GM18858 (cell line): Measurements from ENCODE around the gene PFKM.
A peak's percentile ranks its signal among the peaks of the same experiment; 100 is the strongest.

Source experiments
- ATAC-seq: cut with Tn5 transposase; IDR thresholded peaks from one replicate; pipeline ENCODE4 v1.9.1; 2021; ENCODE audit not compliant: unreplicated experiment

The PFKM gene

DNA sequence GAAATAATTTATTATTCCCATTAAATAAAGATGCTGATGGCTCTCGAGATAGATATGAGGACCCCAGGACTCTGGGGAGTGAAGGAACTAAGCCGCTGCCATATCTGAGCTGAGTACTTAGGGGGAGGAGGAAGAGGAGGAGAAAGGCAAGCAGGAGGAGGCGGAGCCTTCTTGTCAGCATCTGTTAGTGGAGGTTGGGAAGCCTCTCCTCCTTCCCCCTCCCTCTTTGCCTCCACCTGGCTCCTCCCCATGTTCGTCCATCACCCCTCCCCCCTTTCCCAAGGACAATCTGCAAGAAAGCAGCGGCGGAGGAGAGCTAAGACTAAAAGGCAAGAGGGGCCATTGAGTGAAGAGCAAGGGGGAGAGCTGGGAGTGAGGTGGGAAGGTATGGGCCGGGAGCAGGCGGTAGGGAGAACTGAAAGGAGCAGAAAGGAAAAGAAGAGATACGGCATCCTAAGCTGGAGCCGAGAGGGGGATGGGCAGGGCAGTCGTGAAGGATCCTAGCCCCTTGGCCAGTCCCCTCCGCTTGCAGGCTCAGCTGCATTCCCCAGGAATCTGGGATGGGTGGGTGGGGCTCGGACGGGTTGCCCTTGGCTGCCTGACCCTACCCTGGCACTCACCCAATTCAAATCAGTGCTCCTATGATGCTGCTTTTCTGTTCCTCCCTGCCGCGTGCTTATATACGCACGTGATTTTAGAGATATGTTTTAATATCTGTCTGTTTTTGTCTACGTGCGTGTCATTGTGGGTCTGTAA lies at the start of gene PFKM:
TSS of gene PFKM (plus strand) at position 287 of the 756 bp plus-strand sequence. CDS start 3,411 bp downstream, outside the sequence.
- ATAC-seq, result peak; percentile 99

DNA sequence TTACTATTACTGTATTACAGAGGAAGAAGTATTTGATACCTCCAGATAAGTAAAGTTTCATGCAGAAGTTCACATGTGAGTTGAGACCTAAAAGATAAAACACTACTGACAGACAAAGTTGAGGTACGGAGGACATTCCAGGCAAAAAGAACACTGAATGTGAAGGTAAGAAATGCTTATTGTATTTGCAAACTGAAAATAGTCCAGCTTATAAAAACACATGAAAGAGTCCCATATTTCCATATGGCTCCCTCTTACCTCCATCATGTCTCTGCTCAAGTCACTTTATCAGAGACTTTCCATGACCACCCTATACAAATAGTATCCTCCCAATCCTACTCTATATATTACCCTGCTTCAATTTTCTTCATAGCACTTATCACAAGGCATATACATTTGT lies 49.1 kb upstream of the PFKM start:
- no peak for ATAC-seq

DNA sequence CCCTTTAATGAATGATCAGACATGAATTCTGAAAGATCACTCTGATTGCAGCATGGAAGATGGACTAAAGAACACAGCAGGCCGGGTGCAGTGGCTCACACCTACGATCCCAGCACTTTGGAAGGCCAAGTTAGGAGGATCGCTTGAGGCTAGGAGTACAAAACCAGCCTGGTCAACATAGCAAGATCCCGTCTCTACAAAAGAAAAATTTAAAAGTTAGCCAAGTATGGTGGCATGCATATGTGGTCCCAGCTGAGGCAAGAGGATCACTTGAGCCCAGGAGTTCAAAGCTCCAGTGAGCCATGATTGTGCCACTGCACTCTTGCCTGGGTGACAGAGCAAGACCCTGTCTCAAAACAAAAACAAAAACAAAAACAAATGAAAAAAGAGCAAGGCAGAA lies 48.4 kb upstream of the PFKM start:
- no peak for ATAC-seq

DNA sequence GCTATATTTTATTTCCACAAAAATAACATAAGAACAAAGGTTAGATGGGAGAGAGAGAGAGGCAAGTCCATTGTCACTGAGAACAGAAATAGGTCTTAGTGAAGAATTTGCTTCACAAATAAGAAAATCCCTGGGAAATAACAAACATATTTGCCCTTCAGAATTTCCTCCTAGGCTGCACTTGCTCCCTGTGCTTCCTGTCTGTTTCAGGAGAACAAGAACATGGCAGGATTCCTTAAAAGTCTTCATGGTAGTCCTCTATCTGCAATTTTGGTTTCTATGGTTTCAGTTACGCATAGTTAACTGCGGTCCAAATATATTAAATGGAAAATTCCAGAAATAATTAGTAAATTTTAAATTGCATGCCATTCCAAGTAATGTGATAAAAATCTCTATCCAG lies 47.4 kb upstream of the PFKM start:
- ATAC-seq, result no peak

DNA sequence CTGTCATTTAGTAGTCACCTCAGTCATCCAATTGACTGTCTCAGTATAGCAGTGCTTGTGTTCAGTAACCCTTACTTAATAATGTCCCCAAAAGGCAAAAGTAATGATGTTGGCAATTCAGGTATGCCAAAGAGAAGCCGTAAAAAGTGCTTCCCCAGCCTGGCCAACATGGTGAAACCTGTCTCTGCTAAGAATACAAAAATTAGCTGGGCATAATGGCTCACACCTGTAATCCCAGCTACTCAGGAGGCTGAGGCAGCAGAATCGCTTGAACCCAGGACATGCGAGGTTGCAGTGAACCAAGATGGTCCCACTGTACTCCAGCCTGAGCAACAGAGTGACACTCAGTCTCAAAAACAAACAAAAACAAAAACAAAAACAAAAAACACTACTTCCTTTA lies 46.9 kb upstream of the PFKM start:
- ATAC-seq, result no peak

DNA sequence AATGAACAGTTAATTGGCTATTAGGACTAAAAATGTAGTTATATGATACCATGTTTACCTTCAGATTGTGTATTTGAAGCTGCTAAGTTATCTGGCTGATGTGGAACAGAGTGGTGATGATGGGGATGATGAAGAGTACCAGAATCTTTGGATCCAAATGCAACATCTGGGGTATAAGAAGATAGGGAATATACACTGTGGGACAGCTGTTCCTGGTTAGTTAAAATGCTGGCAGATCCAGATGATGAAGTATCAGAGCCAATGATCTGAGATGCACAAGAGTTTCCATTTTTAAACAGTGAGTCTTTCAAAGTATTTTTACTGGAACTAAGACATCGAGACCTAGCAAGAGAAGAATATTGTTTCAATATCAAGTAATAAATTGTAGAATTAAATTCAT lies 44.9 kb upstream of the PFKM start:
- no peak for ATAC-seq

DNA sequence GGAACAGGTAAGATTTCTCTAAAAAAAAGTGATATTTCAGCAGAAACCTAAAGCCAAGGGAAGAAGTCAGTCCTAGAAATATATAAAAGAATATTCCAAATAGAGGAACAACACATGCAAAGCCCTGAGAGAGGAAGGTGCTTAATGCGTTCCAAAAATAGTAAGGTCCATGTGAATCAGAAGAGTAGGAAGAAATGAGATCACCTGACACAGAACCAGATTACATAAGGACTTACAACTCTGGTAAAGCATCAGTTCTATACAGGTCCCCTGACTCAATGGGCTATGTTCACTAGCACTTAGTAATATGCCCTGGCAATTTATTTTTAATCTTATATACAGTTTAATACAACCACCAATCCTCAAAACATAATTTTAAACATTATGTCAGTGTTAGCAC lies 43.3 kb upstream of the PFKM start:
- ATAC-seq, result no peak

DNA sequence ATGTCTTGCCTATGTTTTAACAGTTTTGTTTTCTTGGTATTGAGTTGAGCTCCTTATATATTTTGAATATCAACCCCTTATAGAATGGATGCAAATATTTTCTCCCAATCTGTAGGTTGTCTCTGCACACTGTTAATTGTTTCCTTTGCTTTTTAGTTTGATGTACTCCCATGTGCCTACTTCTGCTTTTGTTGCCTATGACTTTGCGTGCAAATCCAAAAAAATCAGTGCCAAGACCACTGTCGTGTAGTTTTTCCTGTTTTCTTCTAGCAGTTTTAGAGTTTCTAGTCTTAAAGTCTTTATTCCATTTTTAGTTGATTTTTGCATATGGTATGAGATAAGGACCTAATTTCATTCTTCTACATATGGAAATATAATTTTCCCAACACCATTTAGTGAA lies 42.1 kb upstream of the PFKM start:
- ATAC-seq, result no peak

DNA sequence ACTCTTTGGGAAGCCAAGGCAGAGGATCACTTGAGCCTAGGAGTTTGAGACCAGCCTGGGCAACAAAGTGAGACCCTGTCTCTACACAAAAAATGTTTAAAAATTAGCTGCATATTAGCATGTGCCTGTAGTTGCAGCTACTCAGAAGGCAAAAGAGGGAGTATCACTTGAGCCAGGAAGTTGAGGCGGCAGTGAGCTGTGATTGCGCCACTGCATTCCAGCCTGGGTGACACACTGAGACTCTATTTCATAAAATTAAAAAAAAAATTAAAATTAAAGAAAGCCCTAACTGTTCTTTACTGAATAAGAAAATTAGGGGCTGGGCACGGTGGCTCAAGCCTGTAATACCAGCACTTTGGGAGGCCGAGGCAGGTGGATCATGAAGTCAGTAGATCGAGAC lies 40.3 kb upstream of the PFKM start:
- no peak for ATAC-seq

DNA sequence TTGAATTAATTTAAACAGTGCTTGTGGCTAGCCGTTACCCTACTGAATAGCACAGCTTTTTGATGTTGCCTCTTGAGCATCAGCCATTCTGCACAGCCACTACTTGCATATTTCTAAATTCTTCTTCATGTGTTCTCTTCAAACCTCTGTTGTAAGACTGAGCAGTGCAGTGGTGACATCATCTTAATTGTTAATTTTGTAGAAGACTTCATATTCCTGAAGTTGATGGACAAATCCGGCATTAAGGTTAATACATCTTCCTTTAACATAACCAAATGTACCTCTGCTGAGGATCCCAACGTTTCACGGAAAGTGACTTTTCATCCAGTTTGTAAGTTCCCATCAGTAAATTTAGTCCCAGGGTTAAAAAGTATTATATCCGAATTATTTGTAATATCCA lies 38.9 kb upstream of the PFKM start:
- no peak for ATAC-seq

DNA sequence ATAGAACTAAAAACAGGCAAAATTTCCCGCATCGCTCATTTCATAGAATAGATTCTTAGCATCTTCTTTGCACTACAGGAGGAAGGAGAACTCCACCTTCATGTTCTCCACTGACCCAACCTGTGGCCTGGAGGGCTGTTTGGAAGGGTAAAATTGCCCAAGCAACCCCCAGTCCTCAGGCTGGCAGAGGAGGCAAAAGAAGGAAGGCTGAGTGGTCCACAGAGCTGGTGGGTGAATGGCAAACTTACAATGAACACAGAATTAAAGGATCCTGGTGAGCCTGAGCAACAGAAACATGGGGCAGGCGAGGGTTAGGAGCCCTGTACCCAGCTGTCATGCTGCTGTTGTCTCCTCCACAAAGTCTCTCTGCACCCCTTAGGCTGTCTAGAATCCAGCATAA lies 38.3 kb upstream of the PFKM start:
- no peak for ATAC-seq

DNA sequence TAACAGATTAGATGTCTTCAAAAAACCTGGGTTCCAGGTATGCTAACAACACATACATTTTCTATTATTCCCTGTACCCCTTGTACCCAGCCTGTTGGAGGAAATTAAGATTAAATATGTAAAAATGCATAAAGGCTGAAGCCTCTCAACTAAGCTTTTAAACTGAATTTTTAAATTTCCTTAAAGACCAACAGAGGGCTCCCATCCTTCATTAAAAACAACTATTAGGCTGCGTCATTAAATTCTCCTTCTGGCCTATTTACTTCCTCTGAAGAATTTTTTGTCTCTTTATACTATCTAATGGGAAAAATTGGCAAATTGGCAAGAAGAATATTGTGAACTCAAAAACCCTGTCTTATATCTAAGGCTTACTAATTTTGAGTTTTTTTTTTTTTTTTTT lies 35.1 kb upstream of the PFKM start:
- ATAC-seq, result no peak

DNA sequence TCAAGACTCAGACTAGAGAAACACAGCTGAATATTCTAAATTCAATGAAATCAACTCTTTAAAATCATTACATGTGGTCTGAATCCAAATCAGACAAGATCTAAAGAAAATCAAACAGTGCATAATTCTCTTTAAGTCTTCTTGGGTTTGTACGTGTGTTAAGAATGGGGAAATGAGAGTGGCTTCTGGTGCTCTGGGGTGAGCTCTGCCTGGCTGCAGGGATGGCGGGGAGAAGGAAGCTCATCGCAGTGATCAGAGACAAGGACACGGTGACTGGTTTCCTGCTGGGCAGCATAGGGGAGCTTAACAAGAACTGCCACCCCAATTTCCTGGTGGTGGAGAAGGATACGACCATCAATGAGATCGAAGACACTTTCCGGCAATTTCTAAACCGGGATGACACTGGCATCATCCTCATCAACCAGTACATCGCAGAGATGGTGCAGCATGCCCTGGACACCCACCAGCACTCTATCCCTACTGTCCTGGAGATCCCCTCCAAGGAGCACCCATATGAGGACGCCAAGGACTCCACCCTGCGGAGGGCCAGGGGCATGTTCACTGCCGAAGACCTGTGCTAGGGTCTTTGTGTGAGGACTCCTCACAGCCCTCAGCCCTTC lies 34.2 kb upstream of the PFKM start:
- ATAC-seq, result no peak

DNA sequence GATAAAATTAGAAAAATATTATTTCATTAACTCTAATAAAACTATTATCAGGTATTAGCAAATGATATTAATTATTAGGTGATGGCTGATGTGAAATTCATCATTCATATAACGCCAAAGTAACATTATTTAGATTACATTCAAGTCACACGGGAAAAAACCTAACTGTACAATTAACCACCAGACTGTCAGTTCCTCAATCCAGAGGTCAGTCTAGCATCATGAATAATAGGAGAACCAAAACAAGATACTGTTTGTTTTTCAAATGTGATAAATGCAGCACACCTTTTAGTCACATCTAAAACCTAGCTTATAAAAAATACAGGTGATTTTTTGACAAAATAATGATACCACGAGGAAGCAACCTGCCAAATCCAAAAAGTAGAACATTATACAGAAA lies 32.8 kb upstream of the PFKM start:
- ATAC-seq, result no peak

DNA sequence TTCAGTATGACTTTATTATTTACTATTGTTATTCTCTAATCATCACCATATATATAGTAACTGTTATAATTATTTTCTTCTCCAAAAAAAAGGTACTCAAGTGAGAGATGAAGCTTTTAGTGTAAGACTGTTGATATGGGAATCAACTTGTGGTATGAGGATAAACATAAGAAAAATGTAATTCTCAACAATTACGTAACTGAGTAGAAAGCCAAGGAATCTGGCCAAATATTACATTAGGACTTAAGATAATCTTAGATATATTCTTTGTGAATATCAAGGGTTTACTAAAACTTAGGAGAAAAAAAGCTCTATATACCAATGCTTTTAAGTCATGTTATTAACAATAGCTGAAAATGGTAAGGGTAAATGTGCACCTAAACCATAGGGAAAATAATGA lies 26.6 kb upstream of the PFKM start:
- no peak for ATAC-seq

DNA sequence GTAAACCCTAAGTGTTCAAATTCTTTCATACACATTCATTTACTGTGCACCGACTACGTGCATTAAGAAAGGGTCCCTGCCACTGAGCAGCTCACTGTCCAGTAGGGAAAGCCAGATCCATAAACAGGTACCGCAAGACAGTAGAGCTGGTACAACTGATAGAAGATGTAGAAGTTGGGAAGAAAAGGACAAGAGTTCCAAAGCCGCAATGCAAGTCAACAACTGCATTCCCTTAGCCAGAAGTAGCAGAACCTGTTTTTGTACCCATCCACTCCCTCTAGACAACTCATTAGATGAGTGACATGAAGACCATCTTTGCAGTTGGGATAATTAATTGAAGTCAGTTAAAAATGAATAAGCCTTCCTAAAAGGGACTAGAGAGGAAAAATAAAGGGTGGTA lies 14.6 kb upstream of the PFKM start:
- ATAC-seq, result no peak

DNA sequence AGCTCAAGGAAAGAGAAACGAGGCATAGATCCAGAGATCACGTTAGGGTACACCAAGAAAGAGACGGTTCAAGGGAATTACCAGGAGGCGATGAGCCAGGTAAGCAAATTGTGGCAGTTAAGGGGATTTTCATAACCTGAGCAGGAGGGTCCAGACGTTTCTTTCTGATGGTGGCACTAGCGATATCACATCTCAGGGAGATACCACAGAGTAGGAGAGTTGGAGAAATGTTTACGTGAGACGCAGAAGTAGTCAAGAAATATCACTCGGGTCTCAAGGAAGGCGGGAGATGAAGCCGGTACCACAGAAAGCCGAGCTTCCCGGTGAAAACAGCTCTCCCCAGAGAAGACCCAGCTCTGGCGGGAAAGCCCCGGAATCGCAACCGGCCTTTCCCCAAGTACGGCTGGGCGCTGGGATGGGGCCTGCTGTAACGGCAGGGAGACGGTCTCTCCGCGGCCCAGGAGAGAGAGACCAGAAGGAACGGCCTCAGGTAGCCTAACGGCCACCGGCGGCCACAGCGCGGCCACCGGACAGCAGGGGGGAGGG lies 13.8 kb upstream of the PFKM start:
- peak; percentile 17 for ATAC-seq

DNA sequence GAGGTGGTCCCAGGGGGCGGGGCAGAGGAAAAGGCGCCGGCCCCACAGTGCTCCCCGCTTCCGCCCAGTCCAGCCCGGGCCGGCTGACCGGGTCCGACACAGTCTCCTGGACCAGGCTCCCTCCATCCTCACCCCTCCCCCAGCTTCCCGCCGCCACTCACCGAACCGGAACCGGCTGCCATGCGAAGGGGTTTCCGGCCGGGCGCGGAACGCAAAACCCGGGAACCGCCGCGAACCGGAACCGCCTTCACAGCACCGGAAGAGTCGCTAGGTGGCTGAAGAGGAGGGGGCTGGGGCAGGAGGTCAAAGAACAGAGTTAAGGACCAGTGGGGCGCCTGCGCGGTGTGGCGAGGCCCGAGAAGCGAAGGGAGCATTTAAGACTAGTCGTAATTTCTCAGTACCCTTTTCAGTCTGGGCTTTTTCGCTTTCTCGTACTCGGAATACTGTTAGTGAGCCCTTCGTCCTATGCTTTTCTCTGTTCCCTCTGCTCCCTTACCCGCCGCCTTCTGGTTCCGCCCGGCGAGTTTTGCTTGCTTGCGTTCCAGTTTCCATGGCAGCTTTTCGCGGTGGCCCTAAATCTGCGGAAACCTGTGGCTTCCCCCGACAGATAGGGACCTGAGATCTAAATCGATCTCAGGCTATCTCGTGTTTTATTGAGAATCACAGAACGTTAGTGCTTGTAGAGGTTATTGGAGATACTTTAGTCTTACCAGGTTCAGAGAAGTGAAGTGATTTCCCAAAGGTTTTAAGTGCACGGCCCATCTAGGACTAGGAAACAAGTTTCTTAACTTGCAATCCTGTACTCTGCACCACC lies 13.1 kb upstream of the PFKM start, which contains the start of gene SENP1:
TSS of gene SENP1 (minus strand) at position 213 of the 814 bp plus-strand sequence. CDS start 4,607 bp downstream, outside the sequence.
- ATAC-seq, result peak; percentile 38

DNA sequence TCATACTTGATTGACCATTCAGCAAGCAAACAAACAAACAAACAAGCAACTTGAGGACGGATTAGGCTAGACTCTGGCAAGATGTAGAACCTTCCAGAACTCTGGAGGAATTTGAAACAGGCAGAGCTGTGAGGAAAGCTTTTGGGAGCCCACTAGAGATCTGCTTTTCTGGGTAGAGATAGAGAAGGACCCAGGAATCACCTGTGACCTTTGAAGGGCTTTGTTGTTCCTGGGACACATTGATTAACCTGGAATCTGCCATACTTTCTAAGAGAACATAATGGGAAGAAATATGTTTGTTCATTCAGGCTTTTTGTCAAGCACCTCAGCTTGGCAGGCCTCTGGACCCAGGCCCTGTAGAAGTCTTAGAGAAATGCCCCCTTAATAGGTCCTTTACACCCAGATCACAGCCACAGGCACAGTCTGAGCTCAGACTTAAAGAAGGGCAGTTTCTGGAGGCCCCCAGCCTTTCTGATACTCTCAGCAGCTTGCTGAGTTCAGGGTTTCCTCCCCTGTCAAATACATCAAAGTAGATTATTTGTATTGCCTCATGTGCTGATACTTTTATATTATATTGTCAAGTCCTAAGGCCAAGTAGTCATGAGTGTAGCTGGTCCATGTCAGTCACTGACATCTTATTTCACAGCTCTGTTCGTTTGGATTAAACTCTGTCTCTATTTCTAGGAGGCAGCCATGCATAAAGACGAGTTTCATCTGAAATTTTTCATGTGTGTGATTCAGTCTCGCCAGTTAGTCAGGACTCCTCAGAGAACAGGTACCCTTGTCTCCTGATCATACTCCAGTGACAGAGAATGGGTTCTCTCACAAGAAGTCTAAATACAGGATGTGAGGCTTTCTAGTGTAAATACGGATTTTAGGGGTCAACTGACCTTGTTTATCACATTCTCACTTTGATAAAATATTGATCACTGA lies 12.2 kb upstream of the PFKM start:
- no peak for ATAC-seq

DNA sequence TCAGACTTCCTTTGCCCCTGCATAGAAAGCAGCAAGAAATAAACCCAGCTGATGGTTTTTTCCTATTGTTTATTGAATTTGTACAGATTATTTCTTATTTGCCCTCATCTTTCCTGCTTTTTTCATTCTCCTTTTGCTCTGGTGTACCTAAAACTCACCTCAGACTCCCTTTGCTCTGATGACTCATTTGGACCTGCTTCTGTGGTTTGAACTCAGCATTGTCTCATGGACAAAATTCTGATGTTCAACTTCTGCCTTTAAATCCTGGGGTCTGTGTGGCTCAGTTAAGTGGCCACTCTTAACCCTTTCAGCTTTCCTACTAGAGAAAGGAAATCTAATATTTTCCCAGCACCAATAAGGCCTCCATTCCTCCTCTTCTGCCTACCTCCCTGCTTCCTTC lies 9.7 kb upstream of the PFKM start:
- ATAC-seq, result no peak
